ENCODE measurements around the gene CARMIL1. TPM values are rescaled to one million over a fixed set of nuclear protein-coding genes. Genes with fewer than 3 reads are reported as not detected.

CARMIL1 gene
- total RNA-seq, 1 experiment from 2014 or later: 25.2 TPM

DNA sequence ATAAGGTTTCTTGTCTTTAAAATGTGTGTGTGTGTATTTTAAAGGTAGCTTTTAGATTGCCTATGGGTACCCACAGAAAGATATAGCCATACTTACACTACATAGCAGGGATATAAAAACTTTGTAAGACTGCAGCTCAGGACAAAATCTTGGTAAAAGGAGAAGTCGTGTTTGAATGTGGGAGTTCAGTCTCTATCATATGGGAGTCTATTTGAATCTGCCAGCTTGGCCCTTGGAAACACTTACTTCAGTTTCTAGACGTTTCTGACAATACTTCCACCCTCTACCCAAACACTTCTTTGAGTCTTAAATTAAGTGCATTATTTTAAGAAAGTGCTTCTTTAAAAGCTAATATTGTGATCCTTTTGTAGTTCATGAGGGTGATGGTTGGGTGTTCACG is 155.7 kb downstream of the CARMIL1 start:
- no peaks in the 10 kb centered on the region for H3K4me1 Mint-ChIP-seq (ENCODE audit: insufficient read depth, unreplicated experiment)
- H3K4me3 Mint-ChIP-seq (ENCODE audit: unreplicated experiment): no peak overlapping the region
- DNase-seq (ENCODE audit: unreplicated experiment): no peak
- POLR2A ChIA-PET: interaction anchor here (0.9 to 1.3 kb wide), 2 partner anchors 15 to 16 kb away, joined by 3 to 5 read pairs; no protein-coding TSS in a partner anchor
- no peak overlapping the region for H3K27ac Mint-ChIP-seq (ENCODE audit: low read depth, unreplicated experiment)
- CTCF ChIA-PET: interaction anchor here (0.7 kb wide), 3 partner anchors 75 to 517 kb away, joined by 3 read pairs; no protein-coding TSS in a partner anchor
- no peaks in the 10 kb centered on the region for H3K27me3 Mint-ChIP-seq (ENCODE audit: insufficient read depth, unreplicated experiment)
- H3K9me3 Mint-ChIP-seq (ENCODE audit: unreplicated experiment): no peaks in the 10 kb centered on the region
- BruUV-seq (replicated peaks): no TSS peak
- H3K36me3 Mint-ChIP-seq (ENCODE audit: insufficient read depth, unreplicated experiment): peaks cover 7% of the 10 kb centered on the region
- intact Hi-C loops (cut with micrococcal nuclease): no loop called here
- TF ChIP-seq, protein P1, sequence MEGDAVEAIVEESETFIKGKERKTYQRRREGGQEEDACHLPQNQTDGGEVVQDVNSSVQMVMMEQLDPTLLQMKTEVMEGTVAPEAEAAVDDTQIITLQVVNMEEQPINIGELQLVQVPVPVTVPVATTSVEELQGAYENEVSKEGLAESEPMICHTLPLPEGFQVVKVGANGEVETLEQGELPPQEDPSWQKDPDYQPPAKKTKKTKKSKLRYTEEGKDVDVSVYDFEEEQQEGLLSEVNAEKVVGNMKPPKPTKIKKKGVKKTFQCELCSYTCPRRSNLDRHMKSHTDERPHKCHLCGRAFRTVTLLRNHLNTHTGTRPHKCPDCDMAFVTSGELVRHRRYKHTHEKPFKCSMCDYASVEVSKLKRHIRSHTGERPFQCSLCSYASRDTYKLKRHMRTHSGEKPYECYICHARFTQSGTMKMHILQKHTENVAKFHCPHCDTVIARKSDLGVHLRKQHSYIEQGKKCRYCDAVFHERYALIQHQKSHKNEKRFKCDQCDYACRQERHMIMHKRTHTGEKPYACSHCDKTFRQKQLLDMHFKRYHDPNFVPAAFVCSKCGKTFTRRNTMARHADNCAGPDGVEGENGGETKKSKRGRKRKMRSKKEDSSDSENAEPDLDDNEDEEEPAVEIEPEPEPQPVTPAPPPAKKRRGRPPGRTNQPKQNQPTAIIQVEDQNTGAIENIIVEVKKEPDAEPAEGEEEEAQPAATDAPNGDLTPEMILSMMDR (IDR thresholded peaks at IDR 0.05; ENCODE audit: unreplicated experiment): no peak

DNA sequence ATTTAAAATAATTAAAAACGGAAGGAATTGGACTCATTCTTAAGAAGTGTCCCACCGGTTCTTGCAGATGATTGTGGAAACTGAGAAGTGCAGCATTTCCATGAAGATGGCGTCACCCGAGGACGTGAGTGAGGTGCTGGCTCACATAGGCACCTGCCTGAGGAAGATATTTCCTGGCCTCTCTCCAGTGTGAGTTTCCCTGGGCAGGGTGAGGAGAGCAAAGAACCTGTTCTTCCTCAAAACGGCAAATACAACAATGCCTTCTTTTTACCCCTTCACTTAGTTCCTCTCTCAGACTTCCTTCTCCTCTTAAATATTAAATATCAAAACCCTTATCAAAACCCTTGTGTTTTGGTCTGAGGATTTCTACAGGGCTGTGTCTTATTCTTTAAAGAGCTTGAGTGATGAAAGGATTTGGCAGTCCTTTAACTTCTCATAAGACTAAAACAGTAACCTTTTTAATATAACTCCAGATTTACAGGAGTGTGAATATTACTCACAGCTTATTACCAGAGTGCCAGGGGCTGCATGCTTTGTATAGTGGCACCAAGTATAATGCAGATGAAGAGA is 156.3 kb downstream of the CARMIL1 start:
- CTCF ChIA-PET: interaction anchor here (0.5 to 0.9 kb wide), 5 partner anchors 11 to 837 kb away, joined by 3 to 4 read pairs (median 3); no protein-coding TSS in a partner anchor
- intact Hi-C loops (cut with micrococcal nuclease): no loop called here
- DNase-seq (ENCODE audit: unreplicated experiment): no peak
- Mint-ChIP-seq H3K4me1 (ENCODE audit: insufficient read depth, unreplicated experiment) (no peaks in the 10 kb centered on the region), H3K36me3 (ENCODE audit: insufficient read depth, unreplicated experiment) (peaks cover 7% of the 10 kb centered on the region), H3K27me3 (ENCODE audit: insufficient read depth, unreplicated experiment) (no peaks in the 10 kb centered on the region), H3K4me3 (ENCODE audit: unreplicated experiment) (no peak overlapping the region), H3K27ac (ENCODE audit: low read depth, unreplicated experiment) (no peak overlapping the region), H3K9me3 (ENCODE audit: unreplicated experiment) (no peaks in the 10 kb centered on the region)
- TF ChIP-seq, protein P1 (IDR thresholded peaks at IDR 0.05; ENCODE audit: unreplicated experiment): no peak
- BruUV-seq (replicated peaks): no TSS peak
- POLR2A ChIA-PET: interaction anchor here (0.9 to 1.3 kb wide), 2 partner anchors 14 to 16 kb away, joined by 3 to 5 read pairs; no protein-coding TSS in a partner anchor

DNA sequence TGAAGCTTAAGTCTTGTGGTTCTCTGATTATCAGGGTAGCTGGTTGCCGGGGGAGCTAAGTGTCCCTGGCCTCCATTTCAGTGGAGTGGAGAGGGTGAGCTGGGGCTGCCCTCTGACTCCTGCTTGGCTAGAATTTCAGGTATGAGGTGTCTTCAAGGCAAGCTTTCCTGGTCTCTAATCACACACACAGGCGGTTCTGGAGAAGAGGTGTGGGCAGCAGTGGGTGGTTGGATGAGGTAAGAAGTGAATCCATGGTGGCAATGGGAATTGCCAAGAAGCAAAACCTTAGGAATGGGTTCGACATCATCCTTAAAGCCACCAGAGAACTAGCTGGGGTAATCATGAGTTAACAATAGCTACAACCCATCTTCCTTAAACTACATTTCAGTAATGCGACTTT is 157.6 kb downstream of the CARMIL1 start:
- no peaks in the 10 kb centered on the region for H3K9me3 Mint-ChIP-seq (ENCODE audit: unreplicated experiment)
- no TSS peak for BruUV-seq (replicated peaks)
- no peaks in the 10 kb centered on the region for H3K4me1 Mint-ChIP-seq (ENCODE audit: insufficient read depth, unreplicated experiment)
- no peak overlapping the region for H3K27ac Mint-ChIP-seq (ENCODE audit: low read depth, unreplicated experiment)
- DNase-seq (ENCODE audit: unreplicated experiment): no peak
- POLR2A ChIA-PET: interaction anchor here (0.5 to 1.0 kb wide), 2 partner anchors 25 to 157 kb away, joined by 3 read pairs; partner anchors contain the start of gene CARMIL1
- peaks cover 7% of the 10 kb centered on the region for H3K36me3 Mint-ChIP-seq (ENCODE audit: insufficient read depth, unreplicated experiment)
- intact Hi-C loops (cut with micrococcal nuclease): no loop called here
- TF ChIP-seq, protein P1 (IDR thresholded peaks at IDR 0.05; ENCODE audit: unreplicated experiment): no peak
- no peaks in the 10 kb centered on the region for H3K27me3 Mint-ChIP-seq (ENCODE audit: insufficient read depth, unreplicated experiment)
- CTCF ChIA-PET: interaction anchor here (0.5 to 1.9 kb wide), 5 partner anchors 10 to 506 kb away, joined by 3 to 8 read pairs (median 3); partner anchors contain the start of gene CARMIL1
- no peak overlapping the region for H3K4me3 Mint-ChIP-seq (ENCODE audit: unreplicated experiment)

DNA sequence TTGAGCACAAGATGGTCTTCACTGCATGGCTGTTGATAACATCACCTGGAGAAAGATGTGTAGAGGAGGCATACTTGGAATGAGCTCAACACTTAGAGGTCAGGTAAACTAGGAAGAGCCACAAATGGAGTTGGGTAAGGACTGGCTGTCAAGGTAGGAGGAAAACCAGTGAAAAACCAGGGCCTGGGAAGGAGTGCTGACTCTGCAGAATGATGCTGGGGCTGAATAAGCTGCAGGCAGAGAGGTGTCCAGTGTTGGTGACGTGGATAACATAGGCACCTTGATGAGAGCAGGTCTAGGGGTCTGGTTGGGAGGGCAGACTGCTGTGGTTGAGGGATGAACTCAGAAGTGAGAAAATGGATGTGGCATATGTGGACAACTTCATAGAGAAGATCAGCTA is 160.2 kb downstream of the CARMIL1 start:
- Mint-ChIP-seq H3K36me3 (ENCODE audit: insufficient read depth, unreplicated experiment) (no peaks in the 10 kb centered on the region), H3K27me3 (ENCODE audit: insufficient read depth, unreplicated experiment) (no peaks in the 10 kb centered on the region), H3K9me3 (ENCODE audit: unreplicated experiment) (no peaks in the 10 kb centered on the region), H3K27ac (ENCODE audit: low read depth, unreplicated experiment) (no peak overlapping the region), H3K4me1 (ENCODE audit: insufficient read depth, unreplicated experiment) (no peaks in the 10 kb centered on the region), H3K4me3 (ENCODE audit: unreplicated experiment) (no peak overlapping the region)
- DNase-seq (ENCODE audit: unreplicated experiment): no peak
- TF ChIP-seq, protein P1 (IDR thresholded peaks at IDR 0.05; ENCODE audit: unreplicated experiment): no peak
- BruUV-seq (replicated peaks): no TSS peak
- ChIA-PET POLR2A (interaction anchor here (0.6 to 0.8 kb wide), 2 partner anchors 40 to 288 kb away, joined by 3 read pairs; no protein-coding TSS in a partner anchor), CTCF (interaction anchor here (0.8 kb wide), 1 partner anchor 38 kb away, joined by 3 read pairs; no protein-coding TSS in a partner anchor)
- intact Hi-C loops (cut with micrococcal nuclease): no loop called here
